T-cell (primary cell): ENCODE results near the gene ARHGEF4. TPM values are rescaled to one million over a fixed set of nuclear protein-coding genes. Genes with fewer than 3 reads are reported as not detected.
A peak's percentile ranks its signal among the peaks of the same experiment; 100 is the strongest.
"Not testable (repeated sequence)": the region's sequence is repeated elsewhere in the genome, so short reads cannot be mapped to it uniquely, and the experiment has no call there.

Experiments
- ATAC-seq, 4 experiments: fragments of 200-7000 bp in 3 of 4; fragments of 150-1000 bp in 1 of 4; cut with Tn5 transposase; replicated peaks in 1 of 4; 1 replicate in 3 of 4; 2 replicates in 1 of 4; pipeline ENCODE4 v1.10.0; 2021; ENCODE audit warnings: moderate library complexity in 3 of 4, mild to moderate bottlenecking in 2 of 4, moderate number of reproducible peaks in 1 of 4
- CTCF ChIA-PET, 2 donors: fragments of 300-600 bp; sonication (Branson Sonifier 250); formaldehyde crosslinking; loops; one replicate each; lab custom pipeline; 2022; ENCODE audit warnings: antibody characterized with exemption in 2 of 2; lab: Charles Lee
- POLR2A ChIA-PET, 2 donors: fragments of 300-600 bp; sonication (Branson Sonifier 250); formaldehyde crosslinking; loops; one replicate each; lab custom pipeline; 2022; ENCODE audit warnings: antibody characterized with exemption in 2 of 2; lab: Charles Lee
- DNase-seq, 35 experiments: peaks; one replicate each; pipeline versions ENCODE4 v3.0.0 to v3.0.0-alpha.2; 2013 to 2023
- H3K27ac ChIP-seq: one replicate; pipeline ENCODE4 v1.5.1; 2013; ENCODE audit warnings: low read length
- H3K27me3 ChIP-seq, 2 experiments: replicated peaks in 1 of 2; 1 replicate in 1 of 2; 2 replicates in 1 of 2; pipeline versions ENCODE4 v1.6.1 to v1.7.0; 2013; ENCODE audit warnings: low read length in 1 of 2, mixed read lengths in 1 of 2; ENCODE audit not compliant: control insufficient read depth in 2 of 2, insufficient read depth in 2 of 2; ENCODE audit errors: extremely low read depth in 1 of 2
- H3K36me3 ChIP-seq, 2 donors: 1 replicate in 1 of 2; 2 replicates in 1 of 2; pipeline versions ENCODE4 v1.6.1 to v1.7.0; 2013; ENCODE audit warnings: low read length in 1 of 2; ENCODE audit not compliant: control insufficient read depth in 2 of 2, insufficient read depth in 1 of 2; ENCODE audit errors: extremely low read depth in 1 of 2
- H3K4me1 ChIP-seq, 2 experiments: 1 replicate in 1 of 2; 2 replicates in 1 of 2; pipeline versions ENCODE4 v1.6.1 to v1.7.0; 2013; ENCODE audit warnings: low read length in 2 of 2, mixed read lengths in 1 of 2; ENCODE audit not compliant: insufficient read depth in 2 of 2, control insufficient read depth in 1 of 2; ENCODE audit errors: extremely low read depth in 1 of 2
- H3K4me3 ChIP-seq, 2 donors: 1 replicate in 1 of 2; 2 replicates in 1 of 2; pipeline versions ENCODE4 v1.5.1 to v1.7.0; 2013; ENCODE audit warnings: mild to moderate bottlenecking in 2 of 2, low read length in 1 of 2, moderate library complexity in 1 of 2; ENCODE audit not compliant: control insufficient read depth in 1 of 2; ENCODE audit errors: extremely low read depth in 1 of 2
- H3K9me3 ChIP-seq: 2 replicates; pipeline ENCODE4 v1.7.0; 2013
- H3K27ac Mint-ChIP-seq, 2 donors: one replicate each; pipeline ENCODE4 v1.8.0; 2020 to 2021; ENCODE audit warnings: mild to moderate bottlenecking in 2 of 2, mixed read lengths in 2 of 2
- H3K27me3 Mint-ChIP-seq, 2 donors: one replicate each; pipeline ENCODE4 v1.8.0; 2021 to 2022; ENCODE audit warnings: mixed read lengths in 2 of 2
- H3K36me3 Mint-ChIP-seq: one replicate; pipeline ENCODE4 v1.8.0; 2021; ENCODE audit warnings: mixed read lengths
- H3K4me1 Mint-ChIP-seq, 3 donors: one replicate each; pipeline ENCODE4 v1.8.0; 2020 to 2022; ENCODE audit warnings: mixed read lengths in 3 of 3, mild to moderate bottlenecking in 1 of 3
- H3K4me3 Mint-ChIP-seq, 3 donors: one replicate each; pipeline ENCODE4 v1.8.0; 2020 to 2022; ENCODE audit warnings: mild to moderate bottlenecking in 3 of 3, mixed read lengths in 3 of 3, moderate library complexity in 3 of 3
- H3K9me3 Mint-ChIP-seq, 3 donors: one replicate each; pipeline ENCODE4 v1.8.0; 2020 to 2022; ENCODE audit warnings: mixed read lengths in 3 of 3
- WGBS: methylation state at CpG from one replicate; pipeline ENCODE4 v1.1.5; 2013; ENCODE audit warnings: missing lambda C conversion rate; ENCODE audit not compliant: insufficient coverage; 5-methylcytosine and 5-hydroxymethylcytosine counted together
- total RNA-seq, 35 experiments: library from RNA in 6 of 35; stranded (reverse) in 6 of 35; fragments of 120-200 nt in 1 of 35; gene quantifications; one replicate each; pipeline versions ENCODE4 v1.2.1 to v1.2.4 and lab custom pipeline; 2013 to 2026

Gene ARHGEF4
- total RNA-seq, 5 donors from 2014 or later (not counting 1 experiment from before 2014, with no cell fraction given): 2.9 to 5.3 (median 4.4) TPM

DNA sequence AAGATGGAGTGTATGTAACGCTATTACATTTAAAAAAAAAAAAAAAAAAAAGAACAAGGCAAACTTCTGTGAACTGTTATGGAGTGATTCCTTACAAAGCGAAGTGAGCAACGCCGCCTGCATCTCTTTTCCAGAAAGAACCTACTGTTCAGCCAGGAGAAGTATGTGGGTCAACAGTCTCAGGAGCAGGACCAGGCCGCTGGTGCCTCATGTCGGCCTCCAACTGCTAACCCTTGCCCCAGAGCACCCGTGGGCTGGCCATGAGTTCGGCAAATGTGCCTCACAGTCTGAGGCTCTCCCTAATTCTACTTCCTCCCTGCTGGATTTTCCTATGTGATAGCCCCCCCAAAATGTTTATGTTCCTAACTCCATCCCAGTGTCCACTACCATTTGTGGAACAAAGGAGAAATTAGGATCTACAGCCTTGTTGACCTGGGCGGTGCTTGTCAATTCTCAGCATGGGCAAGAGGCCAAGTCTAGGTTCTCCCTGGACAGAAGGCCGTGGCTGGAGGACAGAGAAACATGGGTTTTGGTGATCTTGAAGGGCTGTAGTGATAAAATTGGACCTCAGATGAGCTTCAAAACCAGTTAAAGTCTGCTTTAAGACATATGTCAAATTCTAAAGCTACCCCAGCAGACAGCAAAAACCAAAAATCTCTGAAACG, 240.6 kb downstream of the ARHGEF4 start:
- Mint-ChIP-seq H3K27me3 (no peaks in the 10 kb centered on the region), H3K27ac (no peak overlapping the region), H3K9me3 (no peaks in the 10 kb centered on the region), H3K36me3 (peaks cover 62% of the 10 kb centered on the region), H3K4me3 (no peak overlapping the region), H3K4me1 (peaks cover 59 to 67% (median 66%) of the 10 kb centered on the region in 3 donors)
- Histone ChIP-seq H3K27me3 (no peaks in the 10 kb centered on the region), H3K9me3 (no peaks in the 10 kb centered on the region), H3K4me3 (no peak overlapping the region), H3K36me3 (peaks cover 31 to 73% of the 10 kb centered on the region in 2 donors), H3K4me1 (peaks cover 0 to 18% of the 10 kb centered on the region in 2 experiments), H3K27ac (no peak overlapping the region)
- ChIA-PET POLR2A (no interaction called here), CTCF (no interaction called here)
- WGBS: 95% methylated on average over 6 of the region's 11 CpGs
- DNase-seq: no peak
- no peak for ATAC-seq

DNA sequence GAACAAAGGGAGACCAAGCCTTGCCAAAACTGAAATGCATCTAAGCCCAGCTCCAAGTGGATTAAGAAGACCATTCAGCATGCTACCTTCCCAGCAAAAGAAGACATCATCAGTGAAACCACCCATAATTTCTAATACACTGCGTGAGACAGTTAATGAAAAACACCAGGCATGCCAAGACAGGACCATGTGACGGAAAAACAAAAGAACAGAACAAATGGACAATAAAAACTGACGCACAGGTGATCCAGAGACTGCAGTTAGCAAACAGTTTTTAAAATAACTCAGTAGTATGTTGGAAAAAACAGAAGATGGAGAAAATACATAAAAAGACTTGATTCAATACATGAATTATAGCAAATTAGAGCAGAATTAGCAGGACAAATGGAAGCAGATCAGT, 241.3 kb downstream of the ARHGEF4 start:
- CTCF ChIA-PET: no interaction called here
- DNase-seq (no peak), ATAC-seq (no peak)
- Mint-ChIP-seq H3K9me3 (no peaks in the 10 kb centered on the region), H3K4me1 (peaks cover 59 to 70% (median 69%) of the 10 kb centered on the region in 3 donors), H3K36me3 (peaks cover 62% of the 10 kb centered on the region), H3K27ac (no peak overlapping the region), H3K27me3 (no peaks in the 10 kb centered on the region), H3K4me3 (no peak overlapping the region)
- no peaks in the 10 kb centered on the region for H3K27me3 ChIP-seq
- peaks cover 0 to 18% of the 10 kb centered on the region in 2 experiments for H3K4me1 ChIP-seq
- peaks cover 31 to 70% of the 10 kb centered on the region in 2 donors for H3K36me3 ChIP-seq
- POLR2A ChIA-PET: interaction anchor here in 1 of 2 donors (0.5 kb wide), 1 partner anchor 9 kb away, joined by 3 read pairs; no protein-coding TSS in a partner anchor
- H3K4me3 ChIP-seq: no peak overlapping the region
- no peaks in the 10 kb centered on the region for H3K9me3 ChIP-seq
- WGBS: 100% methylated on average over 1 of the region's 3 CpGs
- no peak overlapping the region for H3K27ac ChIP-seq

DNA sequence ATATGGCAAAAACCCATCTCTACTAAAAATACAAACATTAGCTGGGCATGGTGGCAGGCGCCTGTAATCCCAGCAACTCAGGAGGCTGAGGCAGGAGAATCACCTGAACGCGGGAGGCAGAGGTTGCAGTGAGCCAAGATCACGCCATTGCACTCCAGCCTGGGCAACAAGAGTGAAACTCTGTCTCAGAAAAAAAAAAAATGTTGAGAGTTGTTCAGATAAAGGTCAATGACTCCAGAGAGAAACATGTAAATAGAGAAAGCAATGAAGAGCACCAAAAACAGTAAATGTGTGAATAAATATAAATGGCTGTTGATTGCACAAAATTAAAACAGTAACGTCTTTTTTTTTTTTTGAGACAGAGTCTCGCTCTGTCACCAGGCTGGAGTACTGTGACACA, 243.2 kb downstream of the ARHGEF4 start:
- ATAC-seq, H3K9me3 Mint-ChIP-seq, H3K27ac ChIP-seq, H3K27ac Mint-ChIP-seq, DNase-seq, H3K9me3 ChIP-seq, H3K27me3 Mint-ChIP-seq, CTCF ChIA-PET, H3K4me3 ChIP-seq, H3K27me3 ChIP-seq, H3K4me3 Mint-ChIP-seq: not testable (repeated sequence)
- peaks cover 0 to 15% of the 10 kb centered on the region in 2 experiments for H3K4me1 ChIP-seq
- 100% methylated on average over 5 of the region's 6 CpGs for WGBS
- H3K36me3 ChIP-seq: peaks cover 25 to 57% of the 10 kb centered on the region in 2 donors
- H3K4me1 Mint-ChIP-seq: peaks cover 55 to 63% (median 58%) of the 10 kb centered on the region in 3 donors
- POLR2A ChIA-PET: interaction anchor here (0.6 to 1.4 kb wide), 2 partner anchors 8 to 900 kb away, joined by 3 to 7 read pairs; no protein-coding TSS in a partner anchor
- peaks cover 49% of the 10 kb centered on the region for H3K36me3 Mint-ChIP-seq

DNA sequence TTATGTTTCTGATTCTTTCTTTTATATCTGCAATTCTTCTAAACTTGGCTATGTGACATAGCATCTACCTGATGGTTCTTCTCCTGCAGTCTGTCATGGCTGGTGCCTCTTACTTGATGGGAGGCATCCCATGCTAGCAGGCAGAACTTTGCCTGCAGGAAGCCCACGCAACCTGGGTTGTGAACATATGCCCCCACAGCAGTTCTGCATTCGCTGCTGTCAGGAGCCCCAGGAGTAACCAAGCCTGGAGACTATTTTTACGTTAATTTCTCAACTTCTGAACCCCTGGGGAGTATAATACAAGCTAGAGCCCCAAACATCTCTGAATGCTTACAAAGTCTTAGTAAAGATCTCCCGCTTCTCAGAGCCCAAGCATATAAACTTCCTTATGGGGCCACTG, 244.5 kb downstream of the ARHGEF4 start:
- ChIA-PET CTCF (no interaction called here), POLR2A (interaction anchor here in 1 of 2 donors (1.4 kb wide), 1 partner anchor 9 kb away, joined by 3 read pairs; no protein-coding TSS in a partner anchor)
- Histone ChIP-seq H3K27me3 (no peaks in the 10 kb centered on the region), H3K9me3 (no peaks in the 10 kb centered on the region), H3K4me3 (no peak overlapping the region), H3K27ac (no peak overlapping the region), H3K36me3 (peaks cover 16 to 61% of the 10 kb centered on the region in 2 donors), H3K4me1 (peaks cover 0 to 11% of the 10 kb centered on the region in 2 experiments)
- Mint-ChIP-seq H3K27me3 (no peaks in the 10 kb centered on the region), H3K27ac (no peak overlapping the region), H3K36me3 (peaks cover 53% of the 10 kb centered on the region), H3K4me3 (no peak overlapping the region), H3K9me3 (no peaks in the 10 kb centered on the region), H3K4me1 (peaks cover 60 to 69% (median 61%) of the 10 kb centered on the region in 3 donors)
- 97% methylated on average over 4 of the region's 4 CpGs for WGBS
- DNase-seq: no peak
- no peak for ATAC-seq

DNA sequence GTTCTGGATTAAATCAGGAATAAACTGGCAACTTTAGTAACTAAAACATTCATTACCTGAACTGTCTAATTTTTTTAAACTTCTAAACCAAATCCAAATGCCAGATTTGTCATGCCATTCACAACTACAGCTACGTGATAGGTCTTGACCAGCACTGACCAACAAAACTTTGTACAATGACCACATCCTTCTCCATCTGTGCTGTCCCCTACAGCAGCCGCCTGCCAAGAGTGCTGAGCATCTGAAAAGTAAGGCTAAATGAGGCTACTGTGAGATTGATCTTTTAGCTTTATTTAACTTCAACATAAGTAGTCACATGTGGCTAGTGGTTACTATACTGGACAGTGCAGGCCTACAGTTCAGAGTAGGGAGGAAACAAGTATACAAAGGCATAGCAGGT, 248.9 kb downstream of the ARHGEF4 start:
- ATAC-seq: no peak
- DNase-seq: no peak
- Mint-ChIP-seq H3K27ac (no peak overlapping the region), H3K4me3 (no peak overlapping the region), H3K9me3 (no peaks in the 10 kb centered on the region), H3K36me3 (peaks cover 41% of the 10 kb centered on the region), H3K4me1 (peaks cover 58 to 68% (median 64%) of the 10 kb centered on the region in 3 donors), H3K27me3 (no peaks in the 10 kb centered on the region)
- peaks cover 4 to 54% of the 10 kb centered on the region in 2 donors for H3K36me3 ChIP-seq
- ChIA-PET CTCF (no interaction called here), POLR2A (interaction anchor here (0.9 kb wide), 2 partner anchors 20 to 59 kb away, joined by 3 to 10 read pairs; no protein-coding TSS in a partner anchor)
- H3K27me3 ChIP-seq: no peaks in the 10 kb centered on the region
- WGBS: no CpG with 5 or more reads among the region's 2 CpGs
- no peaks in the 10 kb centered on the region for H3K9me3 ChIP-seq
- H3K27ac ChIP-seq: no peak overlapping the region
- peaks cover 0 to 3% of the 10 kb centered on the region in 2 experiments for H3K4me1 ChIP-seq
- H3K4me3 ChIP-seq: no peak overlapping the region

DNA sequence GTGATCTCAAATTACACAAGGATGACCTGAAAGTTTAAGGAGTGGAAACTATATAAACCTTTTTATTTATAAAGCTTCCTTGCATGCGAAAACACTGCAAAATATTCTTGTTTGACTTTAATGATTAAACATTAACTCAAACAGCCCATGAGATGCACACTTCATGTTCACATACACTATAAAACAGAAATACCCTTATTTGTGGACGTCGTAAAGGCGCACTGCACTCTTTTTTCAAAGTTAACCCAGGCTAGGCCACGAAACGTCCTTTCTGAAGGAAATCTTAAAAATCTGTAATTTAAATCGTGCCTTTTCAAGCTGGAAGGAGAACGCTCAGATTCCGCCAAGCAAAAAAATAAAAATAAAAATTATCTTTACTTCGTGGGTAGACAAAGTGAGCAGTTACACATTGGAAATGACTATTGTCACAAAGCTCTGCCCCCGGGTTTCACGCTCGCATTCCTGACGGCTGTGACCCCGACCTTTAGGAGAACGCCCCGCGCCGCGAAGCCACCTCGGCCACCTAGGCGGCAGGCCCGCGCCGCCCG, 255.8 kb downstream of the ARHGEF4 start:
- peak in 1 of 4 experiments; percentile 3 for ATAC-seq

More for the DNA sequence above, 255.8 kb downstream of the ARHGEF4 start:
- ChIA-PET CTCF (interaction anchor here (0.7 to 2.3 kb wide), 4 partner anchors 10 to 1190 kb away, joined by 3 to 16 read pairs (median 4); partner anchors contain the start of gene PLEKHB2 (in 1 of the 2)), POLR2A (interaction anchor here (0.7 to 1.6 kb wide), 3 partner anchors 12 to 39 kb away, joined by 3 to 14 read pairs (median 4); partner anchors contain the start of gene PLEKHB2 (in 1 of the 2))
- Histone ChIP-seq H3K36me3 (peaks cover 0 to 15% of the 10 kb centered on the region in 2 donors), H3K4me1 (peaks cover 3 to 30% of the 10 kb centered on the region in 2 experiments), H3K27me3 (no peaks in the 10 kb centered on the region), H3K27ac (peak overlapping the region; percentile 55), H3K9me3 (no peaks in the 10 kb centered on the region), H3K4me3 (peak overlapping the region; percentile 63 to 85)
- H3K27me3 Mint-ChIP-seq: no peaks in the 10 kb centered on the region
- H3K9me3 Mint-ChIP-seq: no peaks in the 10 kb centered on the region
- peak in 2 of 35 experiments; percentile 6 to 9 for DNase-seq
- H3K4me1 Mint-ChIP-seq: peaks cover 27 to 47% (median 30%) of the 10 kb centered on the region in 3 donors
- H3K4me3 Mint-ChIP-seq: peak overlapping the region; percentile 79 to 92 (median 80)
- 3% methylated on average over 22 of the region's 26 CpGs for WGBS
- H3K36me3 Mint-ChIP-seq: peaks cover 11% of the 10 kb centered on the region
- peak overlapping the region; percentile 69 to 79 for H3K27ac Mint-ChIP-seq
